ENCODE data around the gene TRAPPC8.
A peak's percentile ranks its signal among the peaks of the same experiment; 100 is the strongest.
"Not testable (repeated sequence)": the region's sequence is repeated elsewhere in the genome, so short reads cannot be mapped to it uniquely, and the experiment has no call there.

Gene TRAPPC8

DNA sequence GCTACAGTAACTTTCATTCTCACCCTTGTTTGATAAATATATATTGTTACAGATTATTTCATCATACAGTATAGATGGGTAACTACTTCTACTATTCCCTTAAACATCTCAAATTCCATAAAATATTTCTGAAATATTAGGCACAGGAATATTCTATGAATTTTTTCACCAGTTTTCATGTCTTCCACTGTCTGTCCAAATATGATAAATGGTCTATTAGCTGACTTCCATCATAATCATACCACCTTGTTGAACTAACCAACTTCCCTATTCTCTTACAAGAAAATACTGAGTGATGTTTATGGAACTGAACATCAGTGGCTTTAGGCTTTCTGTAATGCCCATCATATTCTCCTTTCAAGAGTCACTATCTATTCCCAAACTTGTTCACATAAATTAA lies 82.4 kb downstream of the TRAPPC8 start:
- no peak for DNase-seq

DNA sequence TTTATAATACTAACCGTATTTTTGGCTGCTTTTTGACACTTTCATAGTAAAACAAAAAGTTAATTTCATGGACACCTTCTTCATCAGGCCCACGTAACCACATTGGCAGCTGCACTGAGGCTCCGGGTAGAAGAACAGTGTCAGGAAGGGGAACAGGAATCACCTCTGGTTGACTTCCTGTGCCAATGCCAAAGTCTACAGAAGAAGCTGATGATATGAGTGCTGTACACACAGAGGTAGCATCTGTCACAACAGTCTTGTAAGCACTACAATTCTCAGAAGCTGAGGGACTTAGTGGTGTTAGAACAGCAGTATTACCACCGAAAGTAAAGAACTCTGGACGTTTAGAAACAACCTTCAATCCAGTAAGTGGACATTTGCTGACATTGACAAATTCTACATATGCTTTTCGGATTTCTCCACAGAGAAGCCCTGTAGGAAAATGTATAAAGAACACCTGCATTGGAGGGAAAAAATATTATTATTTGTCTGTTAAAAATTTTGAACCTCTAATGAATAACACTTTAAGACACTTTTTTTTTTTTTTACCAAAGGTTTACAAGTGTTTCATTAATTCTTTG lies 85.3 kb downstream of the TRAPPC8 start:
- no peak for DNase-seq

DNA sequence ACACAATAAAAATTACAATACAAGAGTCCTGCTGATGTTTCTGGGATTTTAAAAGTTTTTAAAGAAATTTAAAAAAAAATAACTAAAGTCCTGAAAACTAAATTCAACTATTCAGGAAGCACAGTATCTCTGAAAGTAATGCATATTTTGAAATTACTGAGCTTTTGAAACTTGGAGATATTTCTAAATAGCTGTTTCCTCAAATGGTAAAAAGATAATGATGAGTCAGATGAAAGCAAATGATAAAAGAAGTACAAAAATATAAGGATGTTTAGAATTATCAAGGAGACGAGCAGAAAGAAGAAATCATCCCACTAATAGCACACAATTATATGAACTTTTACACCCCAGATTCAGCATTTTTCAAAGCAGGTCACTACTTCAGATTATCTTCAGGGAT lies 92.1 kb downstream of the TRAPPC8 start:
- no peak for DNase-seq

DNA sequence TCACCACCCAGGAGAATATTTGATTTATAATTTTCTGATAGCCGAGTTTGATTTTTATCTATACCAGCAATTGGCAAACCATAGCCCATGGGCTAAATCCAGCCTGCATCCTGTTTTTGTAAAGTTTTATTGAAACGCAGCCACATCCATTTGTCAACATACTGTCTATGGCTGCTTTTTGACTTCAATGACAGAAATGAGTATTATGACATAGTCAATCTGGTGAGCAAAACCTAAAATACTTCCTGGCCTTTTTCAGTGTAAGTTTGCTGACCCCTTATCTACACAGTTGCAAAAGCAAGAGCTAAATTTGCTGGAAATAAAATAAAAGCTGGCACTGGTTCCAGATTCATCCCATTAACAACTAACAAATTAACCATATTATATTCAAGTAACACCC lies 102.4 kb downstream of the TRAPPC8 start:
- no peak for DNase-seq

DNA sequence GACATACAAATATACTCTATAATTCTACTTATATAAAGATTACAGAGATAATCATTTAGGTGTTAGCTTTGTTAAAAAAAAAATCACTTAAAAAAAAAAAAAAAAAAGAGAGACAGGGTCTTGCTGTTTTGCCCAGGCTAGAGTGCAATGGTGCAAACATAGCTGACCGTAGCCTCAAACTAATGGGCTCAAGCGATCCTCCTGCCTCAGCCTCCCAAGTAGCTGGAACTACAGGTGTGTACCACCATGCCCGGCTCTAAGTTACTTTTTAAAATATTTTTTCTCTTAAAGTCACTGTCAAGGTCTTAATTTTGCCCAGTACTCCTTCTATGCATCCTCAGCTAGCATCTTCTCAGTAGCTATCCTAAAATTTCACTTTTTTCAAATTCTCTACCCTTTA lies 105.0 kb downstream of the TRAPPC8 start:
- no peak for DNase-seq

DNA sequence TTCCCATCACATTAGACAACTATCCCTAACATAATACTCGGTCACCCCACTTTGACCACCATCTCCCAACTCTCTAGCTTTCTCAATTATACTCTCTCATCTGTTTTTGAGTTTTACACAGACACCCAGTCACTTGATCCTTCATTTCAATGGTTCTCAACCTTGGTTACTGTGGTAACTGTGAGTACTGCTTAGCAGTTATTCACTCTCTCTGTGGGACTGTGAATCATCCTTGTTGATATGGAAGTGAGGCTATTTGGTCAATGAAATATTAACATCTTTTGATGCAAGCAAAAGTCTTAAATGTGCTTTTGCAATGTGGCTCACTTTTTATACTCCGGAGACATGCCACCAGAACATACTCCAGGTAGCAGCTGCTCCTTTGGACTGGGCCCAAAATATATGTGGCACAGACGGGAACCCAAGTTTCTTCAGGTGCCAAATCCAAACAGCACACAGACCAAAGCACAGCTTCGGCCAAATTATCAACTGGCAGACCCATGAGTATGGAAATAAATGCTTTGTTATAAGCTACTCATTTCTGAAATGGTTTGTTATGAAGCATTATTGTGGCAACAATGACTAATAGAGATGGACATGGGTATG lies 107.3 kb downstream of the TRAPPC8 start:
- DNase-seq: no peak

DNA sequence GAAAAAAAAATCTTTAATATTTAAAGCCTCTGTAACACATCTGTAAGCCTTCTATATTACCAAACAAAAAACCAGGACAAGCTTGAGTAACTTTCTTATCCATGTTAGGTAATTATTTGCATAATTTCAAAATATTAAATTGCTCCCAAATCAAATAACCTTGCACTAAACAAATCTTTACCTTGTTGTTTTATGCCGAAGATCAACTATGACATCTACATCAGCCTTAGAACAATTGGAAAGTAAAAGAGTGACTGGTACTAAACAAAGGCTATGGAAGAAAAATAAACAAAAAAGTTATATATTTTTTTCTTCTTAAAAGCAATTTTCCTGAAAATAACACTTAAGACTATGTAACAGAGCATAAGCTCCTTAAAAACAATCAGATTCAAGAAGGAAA lies 111.0 kb downstream of the TRAPPC8 start:
- no peak for DNase-seq

DNA sequence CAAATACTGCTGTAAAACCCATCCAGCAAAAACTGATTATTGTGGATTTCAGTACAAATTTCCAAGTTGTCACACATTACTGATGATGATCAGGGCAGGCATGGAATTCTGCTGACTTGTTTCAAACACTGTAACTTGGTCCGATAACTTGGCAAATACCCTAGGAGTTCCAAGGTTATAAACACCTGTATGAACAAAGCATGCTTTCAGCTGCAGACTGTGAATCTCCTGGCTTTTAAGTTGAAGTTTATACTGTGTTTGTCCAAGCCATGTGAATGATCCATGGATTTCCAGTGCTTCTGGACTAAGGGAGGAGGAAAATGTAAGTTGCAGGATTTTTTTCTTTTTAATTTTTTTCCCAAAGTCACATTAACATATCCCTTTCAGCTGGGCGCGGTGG lies 112.2 kb downstream of the TRAPPC8 start:
- no peak for DNase-seq

DNA sequence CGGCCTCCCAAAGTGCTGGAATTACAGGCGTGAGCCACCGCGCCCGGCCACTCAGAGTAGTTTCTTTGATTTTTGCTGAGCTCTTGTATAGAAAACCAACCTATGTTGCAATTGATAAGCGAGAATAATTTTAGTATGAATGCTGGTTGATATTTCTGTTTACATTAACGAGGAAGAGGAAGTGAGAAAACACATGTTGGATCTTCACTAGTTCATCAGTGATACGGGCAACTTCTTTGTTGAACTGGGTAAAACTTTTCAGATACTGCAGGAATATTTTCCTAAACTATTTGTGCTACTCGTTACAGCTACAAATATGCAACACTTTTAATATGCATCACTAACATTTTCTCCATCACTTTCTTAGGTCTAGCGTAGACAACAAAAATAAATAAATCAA lies 114.3 kb downstream of the TRAPPC8 start:
- no peak for DNase-seq

DNA sequence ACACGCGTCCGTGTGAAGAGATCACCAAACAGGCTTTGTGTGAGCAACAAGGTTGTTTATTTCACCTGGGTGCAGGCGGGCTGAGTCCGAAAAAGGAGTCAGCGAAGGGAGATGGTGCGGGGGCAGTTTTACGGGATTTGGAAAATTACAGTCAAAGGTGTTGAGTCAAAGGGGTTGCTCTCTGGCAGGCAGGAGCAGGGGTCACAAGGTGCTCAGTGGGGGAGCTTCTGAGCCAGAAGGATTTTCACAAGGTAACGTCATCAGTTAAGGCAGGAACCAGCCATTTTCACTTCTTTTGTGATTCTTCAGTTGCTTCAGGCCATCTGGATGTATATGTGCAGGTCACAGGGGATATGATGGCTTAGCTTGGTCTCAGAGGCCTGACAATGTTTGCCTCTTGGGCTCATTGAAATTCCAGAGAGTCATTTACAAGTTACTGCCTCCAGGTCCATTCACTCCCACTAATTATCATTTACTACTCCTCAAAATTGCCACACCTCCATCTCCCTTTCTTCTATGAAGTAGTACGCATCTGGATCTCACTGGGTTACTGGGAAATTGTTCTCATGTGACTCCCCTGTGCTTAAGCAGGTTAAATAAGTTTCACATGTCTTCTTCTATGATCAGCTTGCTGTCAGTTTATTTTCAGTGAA lies 116.1 kb downstream of the TRAPPC8 start:
- DNase-seq: not testable (repeated sequence)

DNA sequence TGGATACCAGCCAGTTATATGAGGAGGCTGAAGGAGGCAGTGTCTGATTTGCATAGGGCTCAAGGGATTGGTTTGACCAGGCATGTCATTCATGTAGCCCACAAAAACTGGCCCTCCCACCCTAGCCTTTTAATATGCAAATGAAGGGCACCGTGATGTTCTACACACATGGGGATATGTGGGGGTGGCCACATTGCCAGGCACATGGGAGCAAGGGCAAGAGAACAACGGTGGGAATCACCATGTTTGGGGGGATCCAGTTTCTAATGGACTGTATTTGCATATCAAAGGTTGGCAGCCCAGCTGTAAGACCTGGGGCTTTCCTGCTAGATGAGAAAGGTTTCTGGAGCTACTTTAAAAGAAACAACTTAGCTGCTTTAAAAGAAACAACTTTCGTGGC lies 117.2 kb downstream of the TRAPPC8 start:
- no peak for DNase-seq

DNA sequence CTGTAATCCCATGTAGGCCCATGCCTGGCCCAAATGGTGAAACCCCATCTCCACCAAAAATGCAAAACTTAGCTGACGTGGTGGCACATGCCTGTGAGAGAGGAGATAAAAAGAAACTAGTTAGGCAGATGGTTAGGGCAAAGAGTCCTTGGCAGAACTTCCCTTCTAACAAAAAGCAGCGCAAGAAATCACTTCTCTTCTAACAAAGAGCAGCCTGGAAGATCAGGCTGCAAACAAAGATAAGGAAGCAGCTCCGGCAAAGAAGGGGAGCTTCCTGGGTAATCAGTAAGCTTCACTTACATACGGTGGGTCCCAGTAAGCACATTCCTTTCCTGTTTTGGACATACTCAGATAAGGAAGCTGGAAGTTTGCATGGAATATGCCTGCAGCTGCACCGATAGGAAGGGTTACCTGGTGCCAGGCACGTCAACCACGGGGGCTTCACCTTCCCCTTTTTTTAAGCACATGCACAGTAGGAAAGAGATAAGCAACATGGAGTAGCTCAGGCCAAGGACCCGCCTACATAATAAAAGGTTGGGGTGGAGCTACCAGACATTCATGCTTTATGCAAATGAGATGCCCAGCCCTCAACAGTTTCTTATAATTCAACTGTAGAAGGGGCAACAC lies 121.3 kb downstream of the TRAPPC8 start:
- DNase-seq: no peak

DNA sequence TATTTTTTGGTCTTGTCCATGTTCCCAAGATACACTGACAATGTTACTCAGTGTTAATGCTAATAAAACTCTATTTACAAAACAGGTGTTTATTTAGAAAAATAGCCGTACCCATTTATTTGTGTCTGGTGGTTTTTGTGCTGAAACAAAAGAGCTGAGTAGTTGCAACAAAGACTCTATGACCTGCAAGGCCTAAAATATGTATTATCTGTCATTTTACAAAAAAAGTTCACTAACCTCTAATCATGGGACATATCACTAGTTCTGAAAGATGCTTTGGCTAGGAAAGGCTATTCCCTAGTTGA lies 123.1 kb downstream of the TRAPPC8 start:
- DNase-seq: no peak

DNA sequence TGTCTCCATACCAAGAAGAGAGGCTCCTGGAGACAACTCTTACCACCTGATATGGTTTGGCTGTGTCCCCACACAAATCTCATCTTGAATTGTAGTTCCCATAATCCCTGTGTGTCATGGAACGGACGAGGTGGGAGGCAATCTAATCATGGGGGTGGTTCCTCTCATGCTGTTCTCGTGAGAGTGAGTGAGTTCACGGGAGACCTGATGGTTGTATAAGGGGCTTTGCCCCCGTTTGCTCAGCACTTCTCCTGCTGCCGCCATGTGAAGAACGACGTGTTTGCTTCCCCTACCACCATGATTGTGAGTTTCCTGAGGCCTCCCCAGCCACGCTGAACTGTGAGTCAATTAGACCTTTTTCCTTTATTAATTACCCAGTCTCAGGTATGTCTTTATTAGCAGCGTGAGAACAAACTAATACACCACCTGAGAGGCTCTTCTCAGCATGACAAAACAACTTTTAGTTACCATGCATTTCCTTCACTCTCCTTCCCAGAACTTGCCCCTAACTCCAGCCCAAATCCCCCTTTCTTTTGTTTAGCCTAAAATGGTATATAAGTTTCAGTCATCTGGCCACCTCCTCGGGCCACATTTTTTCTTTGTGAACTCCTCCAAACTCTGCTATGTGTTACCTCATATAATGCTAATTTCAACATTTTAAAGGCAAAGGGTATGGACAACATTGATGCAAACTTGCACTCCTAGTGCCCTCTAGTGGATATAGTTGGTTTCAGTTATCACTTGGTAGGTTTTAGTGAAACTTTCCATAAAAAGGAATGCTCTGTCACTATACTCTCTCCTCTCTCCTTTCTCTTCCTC lies 123.6 kb downstream of the TRAPPC8 start:
- DNase-seq: peak; percentile 38

DNA sequence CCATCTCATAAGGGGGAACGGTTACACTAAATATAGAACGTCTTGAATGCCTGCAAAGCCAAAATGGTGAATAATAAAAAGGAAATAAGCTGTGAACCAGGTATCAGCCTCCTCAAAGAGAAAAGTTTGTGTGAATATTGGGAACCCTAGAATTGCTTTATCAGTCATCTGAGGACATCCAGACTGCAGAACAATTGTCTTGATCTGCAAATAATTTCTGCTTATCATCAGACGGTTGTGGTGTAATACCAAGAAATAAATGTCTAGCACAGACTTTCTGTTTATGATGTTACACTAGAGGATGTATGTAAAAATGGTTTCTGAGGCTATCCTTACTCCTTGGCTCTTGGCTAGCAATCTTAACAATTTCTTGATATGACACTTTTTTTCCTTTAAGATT lies 128.8 kb downstream of the TRAPPC8 start:
- DNase-seq: no peak

DNA sequence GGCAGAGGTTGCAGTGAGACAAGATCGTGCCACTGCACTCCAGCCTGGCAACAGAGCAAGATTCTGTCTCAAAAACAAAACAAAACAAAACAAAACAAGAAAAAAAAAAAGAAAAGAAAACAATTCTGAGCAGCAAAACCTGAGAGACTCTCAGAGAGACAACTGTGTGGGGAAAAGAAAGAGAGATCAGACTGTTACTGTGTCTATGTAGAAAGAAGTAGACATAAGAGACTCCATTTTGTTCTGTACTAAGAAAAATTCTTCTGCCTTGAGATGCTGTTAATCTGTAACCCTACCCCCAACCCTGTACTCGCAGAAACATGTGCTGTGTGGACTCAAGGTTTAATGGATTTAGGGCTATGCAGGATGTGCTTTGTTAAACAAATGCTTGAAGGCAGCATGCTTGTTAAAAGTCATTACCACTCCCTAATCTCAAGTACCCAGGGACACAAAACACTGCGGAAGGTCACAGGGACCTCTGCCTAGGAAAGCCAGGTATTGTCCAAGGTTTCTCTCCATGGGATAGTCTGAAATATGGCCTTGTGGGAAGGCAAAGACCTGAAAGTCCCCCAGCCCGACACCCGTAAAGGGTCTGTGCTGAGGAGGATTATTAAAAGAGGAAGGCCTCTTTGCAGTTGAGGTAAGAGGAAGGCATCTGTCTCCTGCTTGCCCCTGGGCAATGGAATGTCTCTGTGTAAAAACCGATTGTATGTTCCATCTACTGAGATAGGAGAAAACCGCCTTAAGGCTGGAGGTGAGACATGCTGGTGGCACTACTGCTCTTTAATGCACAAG lies 132.4 kb downstream of the TRAPPC8 start:
- not testable (repeated sequence) for DNase-seq

DNA sequence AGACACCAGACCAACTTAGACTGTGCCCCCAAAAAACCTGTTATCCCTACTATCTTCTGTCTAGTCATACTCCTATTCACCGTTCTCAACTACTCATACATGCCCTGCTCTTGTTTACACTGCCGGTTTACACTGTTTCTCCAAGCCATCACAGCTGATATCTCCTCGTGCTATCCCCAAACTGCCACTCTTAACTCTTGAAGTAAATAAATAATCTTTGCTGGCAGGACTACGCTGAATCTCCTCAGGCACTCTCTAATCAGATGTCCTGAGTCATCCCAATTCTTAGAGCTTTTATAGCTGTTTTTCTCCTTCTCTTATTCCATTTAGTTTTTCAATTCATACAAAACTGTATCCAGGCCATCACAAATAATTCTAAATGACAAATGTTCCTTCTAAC lies 133.9 kb downstream of the TRAPPC8 start:
- DNase-seq: not testable (repeated sequence)

DNA sequence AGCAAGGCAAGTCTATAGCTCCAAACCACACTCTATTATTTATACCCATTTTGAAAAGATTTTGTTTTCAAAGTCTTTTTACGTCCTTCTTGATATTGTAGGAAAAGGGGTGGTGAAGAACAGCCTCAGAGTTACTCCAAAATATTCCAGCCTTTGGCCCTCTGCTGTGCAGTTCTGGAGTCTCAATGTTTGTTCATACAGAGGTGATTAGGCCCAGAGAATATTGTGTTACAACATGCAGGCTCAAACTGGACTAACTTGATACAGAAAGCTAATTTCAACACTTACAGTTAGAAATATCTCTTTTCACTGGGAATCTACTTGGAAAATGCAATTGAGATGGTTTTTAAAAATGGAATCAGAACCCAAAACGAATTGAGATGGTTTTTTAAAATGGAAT lies 141.8 kb downstream of the TRAPPC8 start:
- DNase-seq: no peak

DNA sequence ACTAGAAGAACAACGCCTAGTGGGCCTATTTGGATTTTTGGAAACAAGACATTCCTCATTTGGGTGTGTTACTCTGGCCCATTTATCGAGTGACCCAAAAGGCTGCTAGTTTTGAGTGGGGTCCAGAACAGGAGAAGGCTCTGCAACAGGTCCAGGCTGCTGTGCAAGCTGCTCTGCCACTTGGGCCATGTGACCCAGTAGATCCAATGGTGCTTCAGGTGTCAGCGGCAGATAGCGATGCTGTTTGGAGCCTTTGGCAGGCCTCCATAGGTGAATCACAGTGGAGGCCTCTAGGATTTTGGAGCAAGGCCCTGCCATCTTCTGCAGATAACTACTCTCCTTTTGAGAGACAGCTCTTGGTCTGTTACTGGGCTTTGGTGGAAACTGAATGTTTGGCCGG lies 143.7 kb downstream of the TRAPPC8 start:
- DNase-seq: not testable (repeated sequence)

DNA sequence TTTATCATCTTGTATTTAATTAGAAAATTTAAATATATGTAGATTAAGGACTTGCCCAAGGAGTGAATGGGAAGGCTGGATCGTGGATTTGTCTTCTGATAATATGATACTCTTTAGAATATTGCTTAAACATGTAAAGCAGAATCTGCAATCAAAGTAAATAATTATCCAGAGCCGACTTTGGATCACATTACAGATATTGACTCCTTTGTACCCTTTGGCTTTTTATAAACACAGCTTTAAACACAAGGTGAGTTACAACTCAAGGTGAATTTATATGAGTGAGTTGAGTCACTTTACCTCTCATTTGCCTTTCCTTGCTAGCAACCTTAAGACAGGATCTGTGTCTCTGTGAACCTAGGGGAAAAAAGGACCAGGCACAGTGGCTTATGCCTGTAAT lies 144.5 kb downstream of the TRAPPC8 start:
- no peak for DNase-seq

DNA sequence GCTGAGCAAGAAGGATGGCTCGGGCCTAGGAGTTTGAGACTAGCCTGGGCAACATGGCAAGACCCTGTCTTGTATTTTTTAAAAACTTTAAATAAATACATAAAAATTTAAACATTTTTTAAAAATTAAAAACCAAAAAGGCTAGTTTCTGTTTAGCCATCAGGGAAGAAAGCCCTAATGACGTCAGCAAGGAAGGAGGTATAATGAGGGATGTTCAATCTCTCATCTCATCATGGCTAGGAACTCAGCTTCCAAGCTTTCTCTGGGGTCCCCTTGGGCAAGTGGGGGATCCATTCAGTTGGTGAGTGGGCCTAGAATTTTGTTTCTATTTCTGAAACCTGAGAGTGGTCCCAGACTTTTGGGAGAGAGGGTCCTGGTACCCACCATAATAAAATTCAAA lies 147.2 kb downstream of the TRAPPC8 start:
- DNase-seq: no peak

DNA sequence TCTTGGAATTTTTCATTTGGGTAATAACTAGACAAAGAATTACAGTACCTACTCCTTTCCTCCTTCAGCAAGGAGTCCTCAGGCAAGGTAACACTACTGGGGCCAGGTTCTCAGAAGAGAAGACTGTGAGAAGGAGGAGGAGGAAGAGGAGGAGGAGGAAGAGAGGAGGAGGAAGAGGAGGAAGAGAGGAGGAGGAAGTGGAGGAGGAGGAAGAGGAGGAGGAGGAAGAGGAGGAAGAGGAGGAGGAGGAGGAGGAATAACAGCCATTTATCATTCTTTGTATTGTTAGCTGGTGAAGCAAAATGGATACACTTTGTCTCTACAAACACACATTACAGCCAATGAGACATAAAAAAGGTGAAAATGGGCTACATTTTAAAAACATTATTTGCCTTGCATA lies 149.4 kb downstream of the TRAPPC8 start:
- DNase-seq: no peak

DNA sequence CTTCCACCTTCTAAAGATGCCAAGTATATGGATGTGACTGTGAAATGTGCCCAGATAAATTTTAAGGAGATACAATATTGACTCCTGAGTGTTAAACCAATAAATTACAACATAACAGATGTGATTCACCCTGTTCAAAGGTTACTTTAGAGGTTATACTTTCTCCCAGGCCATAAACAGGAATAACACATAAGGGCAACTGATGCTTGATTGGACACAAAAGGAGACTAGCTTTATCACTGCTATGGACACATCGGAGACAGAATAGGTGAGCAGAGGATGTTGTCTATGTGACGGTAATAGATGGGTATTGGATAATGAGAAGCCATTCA lies 150.4 kb downstream of the TRAPPC8 start:
- DNase-seq: no peak
